LNCAP (cell line): ENCODE data around the gene CLDN17.

Source experiments
- TF ChIP-seq, protein P1 (sequence below): fragments of 450-650 bp; IDR thresholded peaks from 2 replicates; pipeline ENCODE4 v1.5.1; 2017; ENCODE audit warnings: mild to moderate bottlenecking

Gene CLDN17, protein sequence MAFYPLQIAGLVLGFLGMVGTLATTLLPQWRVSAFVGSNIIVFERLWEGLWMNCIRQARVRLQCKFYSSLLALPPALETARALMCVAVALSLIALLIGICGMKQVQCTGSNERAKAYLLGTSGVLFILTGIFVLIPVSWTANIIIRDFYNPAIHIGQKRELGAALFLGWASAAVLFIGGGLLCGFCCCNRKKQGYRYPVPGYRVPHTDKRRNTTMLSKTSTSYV

DNA sequence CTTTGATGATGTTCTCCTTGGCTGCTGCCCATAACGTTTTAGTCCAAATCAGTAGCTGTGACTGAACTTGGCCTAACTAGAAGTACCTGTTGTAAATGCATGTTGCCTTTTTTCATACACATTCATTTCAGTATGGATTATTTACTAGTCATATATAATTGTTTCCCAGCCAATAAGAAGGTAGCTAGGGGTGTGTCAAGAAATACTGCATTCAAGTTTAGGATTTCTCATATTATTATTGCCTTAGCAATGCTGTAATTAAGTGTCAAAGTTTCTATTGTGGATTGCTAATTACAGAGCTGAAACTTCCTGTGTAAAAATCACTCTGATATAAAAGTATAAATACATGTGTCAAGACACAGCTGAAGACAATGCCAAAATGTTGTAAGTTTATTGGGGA, at the start of gene CLDN17:
TSS of gene CLDN17 (minus strand) at position 101 of the 400 bp plus-strand sequence. CDS start 188 bp downstream, outside the sequence.
- TF ChIP-seq, protein P1, sequence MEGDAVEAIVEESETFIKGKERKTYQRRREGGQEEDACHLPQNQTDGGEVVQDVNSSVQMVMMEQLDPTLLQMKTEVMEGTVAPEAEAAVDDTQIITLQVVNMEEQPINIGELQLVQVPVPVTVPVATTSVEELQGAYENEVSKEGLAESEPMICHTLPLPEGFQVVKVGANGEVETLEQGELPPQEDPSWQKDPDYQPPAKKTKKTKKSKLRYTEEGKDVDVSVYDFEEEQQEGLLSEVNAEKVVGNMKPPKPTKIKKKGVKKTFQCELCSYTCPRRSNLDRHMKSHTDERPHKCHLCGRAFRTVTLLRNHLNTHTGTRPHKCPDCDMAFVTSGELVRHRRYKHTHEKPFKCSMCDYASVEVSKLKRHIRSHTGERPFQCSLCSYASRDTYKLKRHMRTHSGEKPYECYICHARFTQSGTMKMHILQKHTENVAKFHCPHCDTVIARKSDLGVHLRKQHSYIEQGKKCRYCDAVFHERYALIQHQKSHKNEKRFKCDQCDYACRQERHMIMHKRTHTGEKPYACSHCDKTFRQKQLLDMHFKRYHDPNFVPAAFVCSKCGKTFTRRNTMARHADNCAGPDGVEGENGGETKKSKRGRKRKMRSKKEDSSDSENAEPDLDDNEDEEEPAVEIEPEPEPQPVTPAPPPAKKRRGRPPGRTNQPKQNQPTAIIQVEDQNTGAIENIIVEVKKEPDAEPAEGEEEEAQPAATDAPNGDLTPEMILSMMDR = no peak

DNA sequence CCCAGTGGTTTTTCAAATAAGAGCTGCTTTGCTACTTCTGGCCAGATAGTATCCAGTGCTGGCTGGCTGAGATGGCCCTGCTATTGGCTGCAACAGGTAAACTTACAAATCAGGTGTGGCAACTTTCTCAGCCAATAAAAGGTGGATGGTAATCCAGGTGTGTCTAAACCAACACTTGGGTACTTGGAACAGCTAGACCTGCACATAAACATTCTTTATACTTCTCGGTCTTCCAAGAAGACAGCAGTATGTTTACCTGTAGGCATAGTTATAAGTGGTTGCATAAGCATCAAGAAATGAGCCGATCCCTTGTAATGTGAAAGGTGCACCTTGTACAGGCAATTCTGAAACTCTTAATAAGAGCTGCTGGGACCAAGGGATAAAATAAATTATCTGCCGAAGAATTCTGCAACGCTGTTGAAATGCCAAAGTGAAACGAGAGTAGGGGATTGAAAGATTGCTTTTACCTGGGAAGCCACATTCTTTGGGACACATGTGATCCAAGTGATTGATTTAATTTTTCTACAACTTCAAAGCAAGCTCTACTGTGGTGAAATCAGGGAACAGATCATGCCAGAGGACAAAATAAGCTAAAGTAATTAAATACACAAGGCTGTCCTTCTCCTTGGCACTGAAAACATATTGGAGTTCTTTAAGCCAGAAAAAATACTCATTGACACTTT, 49.6 kb upstream of the CLDN17 start, which contains the start of gene CLDN8:
TSS of gene CLDN8 (minus strand) at position 57 of the 683 bp plus-strand sequence. CDS start 172 bp downstream, outside the sequence.
- TF ChIP-seq, protein P1 = no peak

DNA sequence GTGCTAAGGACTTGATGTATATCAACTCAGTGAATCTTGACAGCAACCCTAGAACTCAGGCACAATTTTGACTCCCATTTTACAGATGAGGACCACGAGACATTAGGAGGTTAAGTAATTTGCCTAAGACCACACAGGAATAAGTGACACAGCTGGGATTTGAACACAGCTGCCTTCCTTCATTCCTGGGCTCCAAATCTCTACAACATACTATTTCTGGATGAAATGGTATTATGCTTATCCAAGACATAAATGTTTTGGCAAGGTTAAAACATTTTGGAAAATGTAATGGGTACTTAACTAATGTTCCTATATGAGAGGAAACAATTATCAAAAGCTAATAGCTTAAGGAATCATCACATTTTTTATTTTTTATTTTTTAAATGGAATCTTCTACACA, 44.5 kb upstream of the CLDN17 start:
- TF ChIP-seq, protein P1 = no peak

DNA sequence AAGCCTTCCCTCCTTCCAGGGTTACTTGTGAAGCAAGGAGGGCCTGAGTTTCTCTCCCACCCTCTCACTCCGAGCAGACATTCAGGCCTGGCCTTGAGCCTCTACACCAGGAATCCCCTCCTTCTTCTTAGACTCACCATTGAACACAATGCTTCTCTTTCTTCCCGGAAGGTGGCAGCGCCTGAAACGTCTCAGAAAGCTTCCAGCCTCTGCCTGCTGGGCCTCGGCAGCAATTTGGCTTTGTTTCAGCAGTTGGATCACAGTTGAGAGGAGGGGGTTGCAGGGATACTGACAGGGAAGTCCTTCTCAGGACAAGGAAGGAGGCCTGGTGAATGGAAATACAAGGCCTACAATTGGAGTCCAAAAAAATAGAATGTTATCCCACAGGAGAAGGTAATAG, 43.0 kb upstream of the CLDN17 start:
- TF ChIP-seq, protein P1 = no peak

DNA sequence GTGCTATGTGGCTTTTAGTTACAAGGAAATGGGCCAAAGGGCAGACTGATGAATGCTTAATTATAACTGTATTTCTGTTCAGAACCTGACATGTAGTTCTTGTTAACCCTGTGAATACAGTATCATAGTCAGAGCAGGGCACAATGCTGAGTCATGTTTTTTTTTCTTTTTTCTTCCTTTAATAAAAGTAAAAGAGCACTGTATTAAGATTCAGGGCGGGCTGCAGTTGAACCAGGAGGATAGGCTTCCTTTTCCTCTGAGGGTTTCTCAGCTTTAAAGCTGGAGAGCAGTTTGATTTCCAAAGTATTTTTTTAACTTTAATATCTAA, 40.6 kb upstream of the CLDN17 start:
- TF ChIP-seq, protein P1 = no peak

DNA sequence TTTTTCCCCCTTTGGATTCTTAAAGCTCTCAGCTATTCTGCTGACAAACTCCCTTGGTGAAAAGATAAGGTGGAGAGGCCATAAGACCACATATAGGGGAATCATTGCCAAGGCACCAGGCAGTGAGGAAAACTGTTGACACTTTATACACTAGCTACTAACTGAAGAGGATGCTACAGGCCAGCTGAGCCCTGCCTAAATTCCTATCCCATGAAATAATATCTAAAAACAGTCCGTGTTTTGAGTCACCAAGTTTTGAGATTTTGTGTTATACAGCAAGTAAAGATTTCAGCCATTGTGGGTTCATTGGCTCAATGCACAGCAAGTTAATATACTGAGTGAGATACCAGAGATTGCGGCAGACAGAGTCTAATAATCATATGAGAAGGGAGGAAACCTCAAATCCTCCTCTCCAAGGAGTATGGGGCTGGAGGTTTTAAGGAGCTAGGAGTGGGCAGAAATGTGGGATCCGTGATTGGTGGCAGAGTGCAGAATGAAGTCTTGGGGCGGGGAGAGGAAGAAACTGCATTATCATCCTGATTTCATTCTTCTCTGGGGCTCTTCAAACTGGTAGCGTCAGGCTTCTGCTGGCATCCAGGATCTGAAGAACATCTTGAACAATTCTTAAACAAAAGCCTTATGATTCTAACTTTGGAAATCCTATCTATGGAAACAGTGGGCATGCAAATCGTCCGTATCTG, 40.1 kb upstream of the CLDN17 start:
- TF ChIP-seq, protein P1 = no peak

DNA sequence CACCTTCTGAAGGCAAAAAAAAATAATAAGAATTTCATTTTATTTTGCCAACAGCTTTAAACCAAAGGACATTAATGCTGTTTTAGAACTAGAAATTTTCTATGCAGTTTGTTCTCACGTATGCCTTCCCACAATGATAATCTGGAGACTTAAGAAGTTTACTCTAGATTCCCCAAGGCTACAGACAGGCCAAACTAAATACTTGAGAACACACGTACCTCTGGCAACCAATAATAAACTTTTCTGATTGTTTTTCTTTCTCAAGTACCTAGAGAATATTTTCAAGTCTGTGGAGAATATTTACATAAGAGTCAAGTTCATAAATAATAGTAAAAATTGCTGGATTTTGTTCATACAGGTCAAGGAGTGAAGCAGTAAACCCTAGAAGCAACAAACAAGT, 33.4 kb upstream of the CLDN17 start:
- TF ChIP-seq, protein P1 = no peak
